NCI-H524 (cell line): Measurements from ENCODE around the gene GBX1.

ENCODE experiments used
- DNase-seq, 2 experiments: peaks; one replicate each; lab custom pipeline; 2025; lab: John Stamatoyannopoulos, UW

GBX1 gene

DNA sequence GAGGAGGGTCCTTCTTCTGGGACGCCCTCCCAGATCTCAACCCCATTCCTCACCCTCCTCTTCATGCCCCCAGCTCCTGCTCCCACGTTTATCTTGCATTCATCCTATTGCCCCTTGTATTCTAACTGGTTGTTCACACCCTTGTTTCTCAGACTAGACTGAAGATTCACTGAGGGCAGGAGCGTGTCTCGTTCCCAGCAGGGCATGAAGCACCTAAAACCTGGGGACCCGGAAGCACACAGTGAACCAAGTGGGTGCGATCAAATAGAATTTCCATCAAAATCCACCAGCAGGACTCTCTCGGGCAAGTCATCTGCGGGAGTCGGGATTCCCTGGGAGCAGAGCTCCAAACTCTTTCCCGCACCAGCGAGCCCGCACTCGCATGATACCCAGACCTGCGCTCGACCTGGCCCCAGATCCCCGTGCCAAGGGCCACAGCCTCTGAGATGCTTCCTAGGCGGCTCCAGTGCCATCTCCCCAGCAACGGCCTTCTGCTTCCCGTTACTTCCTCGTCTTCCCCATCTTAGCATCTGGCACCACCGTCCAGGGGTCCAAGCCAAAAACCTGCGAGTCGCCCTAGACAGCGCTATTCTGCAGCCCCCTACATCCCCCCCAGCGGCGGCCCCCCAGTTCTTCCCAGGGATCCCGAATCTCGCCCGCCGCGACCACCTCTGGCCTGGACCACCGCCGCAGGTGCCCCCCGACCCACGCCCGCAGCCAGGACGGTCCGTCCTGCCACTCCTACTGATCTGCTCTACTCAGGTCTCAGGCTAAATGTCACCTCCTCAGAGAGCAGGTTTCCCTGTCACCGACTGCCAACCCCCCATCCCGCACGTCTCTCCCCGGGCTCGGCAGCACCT lies 6.1 kb upstream of the GBX1 start:
- no peak for DNase-seq

DNA sequence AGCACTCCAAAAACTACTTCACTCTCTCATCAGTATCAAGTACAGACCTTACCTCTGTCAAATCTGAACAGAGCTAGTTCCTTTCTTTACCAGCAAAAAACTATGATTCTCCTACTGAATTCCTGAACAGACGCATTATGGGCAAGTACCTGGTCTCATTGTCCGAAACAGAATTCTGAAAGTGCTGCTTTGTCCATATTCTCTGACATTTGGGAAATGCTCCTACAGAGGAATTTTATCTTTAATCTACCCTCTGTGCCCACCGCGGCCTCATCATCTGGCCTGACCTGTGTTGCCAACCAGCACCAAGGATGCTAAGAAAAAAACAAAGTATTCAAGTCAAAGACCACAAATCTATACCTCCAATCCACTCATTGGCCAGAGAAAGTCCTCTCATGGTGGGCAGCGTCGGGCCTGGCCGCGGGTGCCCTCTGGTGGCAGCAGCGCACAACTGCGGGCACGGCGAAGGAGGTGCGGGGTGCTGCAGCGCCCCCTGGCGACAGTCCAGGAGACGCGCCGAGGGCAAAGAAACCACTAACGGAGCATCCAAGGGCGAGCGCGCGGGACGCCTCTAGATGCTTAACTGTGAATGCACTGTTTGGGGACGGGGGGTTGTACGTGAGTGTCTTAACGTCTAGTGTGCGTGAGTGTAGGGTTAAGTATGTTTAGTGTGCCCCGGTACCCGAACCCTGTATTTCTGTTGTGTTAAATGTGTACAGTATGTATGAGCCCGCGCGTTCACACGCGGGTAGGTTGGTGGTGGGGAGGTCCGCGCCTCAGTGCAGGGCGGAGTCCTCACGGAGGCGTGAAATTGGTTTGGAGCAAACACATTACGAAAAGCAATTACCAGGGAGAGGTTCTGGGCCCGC lies 5.0 kb upstream of the GBX1 start:
- peak; percentile 17 to 59 for DNase-seq

DNA sequence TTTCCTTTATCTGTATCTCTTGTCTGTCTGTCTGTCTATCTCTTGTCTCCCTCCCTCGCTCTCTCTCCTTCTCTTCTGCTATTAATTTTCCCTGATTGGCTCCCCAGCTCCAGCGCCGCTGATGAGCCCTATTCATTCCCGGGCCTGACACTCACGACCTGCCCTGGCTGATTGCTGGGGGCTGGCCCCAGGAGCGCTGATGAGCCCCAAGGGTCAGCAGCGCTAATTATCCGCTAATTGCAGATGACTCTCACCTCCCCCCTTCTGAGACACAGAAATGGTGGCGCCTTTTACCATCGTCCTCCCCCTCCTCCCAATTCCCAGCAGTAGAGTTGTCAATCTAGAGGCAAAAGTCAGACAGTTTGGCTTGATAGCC lies 1.3 kb upstream of the GBX1 start:
- no peak for DNase-seq

DNA sequence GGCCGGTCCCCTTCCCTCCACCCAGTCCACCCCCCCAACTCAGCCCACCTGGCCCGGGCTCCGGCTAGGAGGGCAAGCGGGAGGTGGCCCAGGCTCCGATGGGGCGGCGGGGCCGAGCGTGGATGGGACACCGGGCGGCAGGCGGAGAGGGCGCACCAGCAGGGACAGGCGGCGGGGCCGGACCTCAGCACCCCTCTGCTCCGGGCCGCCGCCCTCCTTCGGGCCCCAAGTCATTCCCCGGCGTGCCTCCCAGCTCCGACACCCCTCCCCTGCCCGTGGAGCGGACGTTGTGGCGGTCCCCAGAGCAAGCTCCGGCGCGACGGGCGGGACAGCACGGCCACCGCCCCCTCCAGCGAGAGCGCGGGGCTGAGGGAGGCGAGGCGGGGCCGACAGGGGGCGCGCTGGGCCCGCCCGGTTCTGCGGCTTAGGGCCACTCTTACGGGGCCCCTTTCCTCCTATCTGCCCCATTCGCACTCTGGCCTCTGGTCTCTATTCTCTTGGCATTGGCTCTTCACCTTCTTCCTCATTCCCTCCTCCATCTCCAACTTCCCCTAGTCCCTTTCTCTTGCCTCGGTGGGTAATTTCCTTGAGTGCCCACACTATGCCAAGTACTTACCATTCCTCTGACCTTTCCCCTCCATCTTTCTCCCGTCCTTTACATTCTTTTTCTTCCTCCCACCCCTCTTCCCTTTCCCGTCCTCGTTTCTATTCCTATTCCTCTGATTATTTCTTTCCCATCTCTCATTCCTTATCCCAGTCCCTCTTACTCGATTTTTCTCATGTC lies 701 bp upstream of the GBX1 start:
- DNase-seq: peak in 1 of 2 experiments; percentile 45

DNA sequence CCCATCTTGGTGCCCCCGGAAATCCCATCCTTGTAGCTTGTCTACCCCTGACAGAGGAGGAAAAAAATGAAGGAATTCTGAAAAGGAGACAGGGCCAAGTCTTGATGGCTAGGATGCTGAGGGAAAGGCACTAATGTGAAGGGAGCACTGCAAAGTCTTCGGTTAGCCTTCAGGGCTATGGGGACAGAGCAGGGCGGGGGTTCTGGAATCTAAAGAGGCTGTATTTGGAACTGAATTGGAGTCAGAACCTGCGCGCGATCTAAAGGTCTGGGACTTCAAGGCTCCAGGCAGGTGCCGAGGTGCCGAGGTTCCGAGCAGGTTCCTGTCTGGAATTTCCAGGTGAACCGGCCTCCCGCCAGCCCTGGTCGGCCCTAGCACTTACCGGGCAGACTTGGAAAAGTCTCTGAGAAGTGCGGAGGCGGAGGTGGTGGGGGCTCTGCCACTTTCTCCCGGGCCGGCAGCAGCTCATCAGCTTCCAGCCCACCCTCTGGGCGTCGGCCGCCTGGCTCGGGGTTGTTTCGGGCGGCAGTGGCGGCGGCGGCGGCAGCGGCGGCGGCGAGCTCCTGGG lies 781 bp downstream of the GBX1 start:
- DNase-seq: no peak

DNA sequence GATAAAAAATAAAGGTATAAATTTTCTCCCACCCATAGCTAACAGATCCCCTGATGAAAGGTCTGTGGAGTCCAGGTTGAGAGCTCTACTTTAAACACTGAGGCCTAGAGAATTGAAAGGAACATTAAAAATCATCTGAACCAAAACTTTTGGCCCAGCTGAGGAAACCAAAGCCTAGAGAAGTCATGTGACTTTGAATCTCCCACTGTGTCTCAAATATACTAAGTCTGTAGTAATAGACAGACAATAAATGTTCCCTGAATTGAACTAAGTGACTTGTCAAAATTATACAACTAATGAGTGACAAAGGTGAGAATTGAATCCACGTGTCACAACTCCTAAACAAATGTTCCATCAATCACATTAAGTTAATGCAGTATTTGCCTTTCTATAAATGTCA lies 5.7 kb downstream of the GBX1 start:
- no peak for DNase-seq

DNA sequence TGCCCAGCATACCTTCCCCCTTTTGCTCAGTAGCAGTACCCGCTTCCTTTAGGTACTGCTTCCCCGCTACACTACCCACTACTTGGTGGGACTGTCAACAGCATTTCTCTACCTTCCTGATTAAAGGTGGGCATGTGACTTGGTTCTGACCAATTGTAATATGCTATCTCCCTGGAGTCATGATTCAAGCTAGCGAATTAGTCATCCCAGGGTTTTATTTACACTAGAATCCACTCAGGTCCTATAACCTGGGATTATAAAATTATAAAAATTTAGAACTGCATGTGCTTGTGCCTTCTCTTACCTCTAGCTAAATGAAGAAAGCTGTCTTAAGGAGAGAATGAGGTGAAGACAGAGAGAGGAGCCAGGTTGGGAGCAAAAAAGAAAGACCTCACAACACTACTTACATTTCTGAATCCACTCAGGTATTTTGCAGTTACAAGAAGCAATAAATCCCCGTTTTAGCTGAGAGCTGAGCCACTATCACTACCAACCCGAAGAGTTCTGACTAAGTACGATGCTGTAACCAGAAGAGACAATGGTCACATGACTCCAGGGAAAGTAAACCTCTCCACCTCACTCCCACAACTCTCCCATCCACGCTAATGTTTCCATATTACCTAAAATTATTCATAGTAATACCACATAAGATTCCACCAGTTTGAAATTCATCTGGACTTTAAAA lies 9.7 kb downstream of the GBX1 start:
- DNase-seq: no peak

DNA sequence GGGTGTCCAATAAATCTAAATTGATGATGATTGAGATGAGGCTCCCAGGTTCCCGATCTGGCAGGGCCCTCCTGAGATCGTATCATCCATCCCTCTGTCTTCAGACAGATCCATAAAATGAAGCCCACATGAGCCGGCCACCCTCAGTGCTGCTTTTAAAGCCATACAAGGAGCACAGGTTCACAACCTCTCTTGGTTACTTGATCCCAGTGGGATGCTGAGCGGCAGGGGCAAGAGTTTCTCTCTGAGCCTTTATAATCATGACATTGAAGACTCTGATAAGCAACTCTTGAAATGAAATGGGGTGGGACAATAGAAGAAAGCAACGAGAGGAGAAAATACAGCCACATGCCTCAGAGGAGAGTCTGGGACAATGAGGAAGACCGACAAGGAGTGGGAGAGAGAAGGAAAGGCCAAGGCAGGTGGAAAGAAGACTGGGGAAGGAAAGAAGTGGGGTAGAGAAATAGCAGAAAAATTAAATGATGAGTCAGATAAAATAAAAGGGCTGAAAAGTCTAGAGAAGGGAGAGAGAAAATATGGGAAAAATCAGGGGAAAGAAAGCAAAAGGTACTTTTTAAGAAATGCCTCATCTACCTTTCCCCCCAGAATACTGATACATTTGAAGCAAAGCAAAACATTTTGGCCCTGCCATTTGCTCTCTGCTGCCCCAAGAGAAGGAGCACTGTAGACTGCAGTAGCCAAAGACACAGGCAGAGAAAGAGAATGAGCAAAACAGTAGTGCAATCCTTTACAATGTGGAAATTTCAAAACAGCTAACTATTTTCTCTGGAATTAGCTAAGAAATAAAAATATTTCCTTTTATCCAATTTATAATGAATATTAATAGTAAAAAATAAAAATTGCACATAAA lies 14.6 kb downstream of the GBX1 start:
- DNase-seq: no peak

DNA sequence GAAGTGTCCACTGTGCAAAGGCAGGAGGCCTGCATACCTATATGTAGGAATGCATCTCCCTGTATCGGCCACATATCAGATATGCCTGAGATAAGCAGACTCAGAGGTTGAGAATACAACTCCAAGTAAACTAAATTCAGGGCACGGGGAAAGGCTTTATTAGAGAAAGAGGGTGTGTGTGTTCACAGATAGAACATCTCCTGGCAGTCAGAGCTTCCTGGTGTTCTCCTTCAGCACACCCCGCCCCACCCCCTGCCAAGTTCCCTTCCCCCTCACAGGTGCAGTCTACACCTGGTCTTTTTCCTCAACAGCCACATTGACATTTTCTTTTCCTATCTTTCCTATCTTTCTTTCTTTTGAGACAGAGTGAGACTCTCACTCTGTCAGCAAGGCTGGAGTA lies 17.1 kb downstream of the GBX1 start:
- DNase-seq: no peak

DNA sequence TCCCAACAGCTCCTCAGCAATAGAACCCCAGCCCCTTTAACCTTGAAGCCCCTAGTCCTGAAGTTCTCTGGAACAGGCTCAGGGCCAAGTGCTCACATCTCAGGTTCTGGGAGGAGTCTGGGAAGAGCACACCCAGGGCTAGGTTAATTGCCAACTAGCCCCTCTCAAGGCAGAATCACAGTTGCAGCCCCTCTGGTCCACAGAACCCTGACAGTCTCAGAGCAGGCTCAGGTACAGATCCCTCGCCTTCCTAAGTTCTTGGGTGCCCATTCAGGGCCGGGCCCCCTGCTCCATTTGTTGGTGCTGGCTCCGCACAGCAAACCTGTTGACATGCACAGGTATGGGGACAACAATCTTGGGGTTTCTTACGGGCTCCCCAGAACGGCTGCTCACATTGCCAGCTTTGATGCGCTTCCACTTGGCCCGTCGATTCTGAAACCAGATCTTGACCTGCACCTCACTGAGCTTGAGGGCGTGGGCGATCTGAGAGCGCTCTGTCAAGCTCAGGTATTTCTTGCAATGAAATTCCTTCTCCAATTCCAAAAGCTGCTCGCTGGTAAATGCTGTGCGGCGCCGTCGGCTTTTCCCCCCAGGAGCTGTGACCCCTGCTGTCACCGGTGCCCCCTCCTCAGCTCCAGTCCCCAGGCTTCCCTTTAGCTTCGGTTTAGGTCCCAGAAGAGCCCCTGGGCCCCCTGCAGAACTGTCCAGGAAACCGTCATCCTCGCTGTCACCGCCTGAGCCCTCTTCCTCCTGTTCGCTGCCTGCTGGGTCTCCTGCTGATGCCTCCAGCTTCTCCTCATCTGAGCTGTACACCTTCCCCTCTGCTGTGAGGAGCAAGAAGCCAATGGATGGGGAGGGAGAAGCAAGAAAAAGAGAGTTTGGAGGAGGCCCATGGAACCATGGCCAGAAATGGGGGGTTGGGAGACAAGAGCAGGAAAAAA lies 18.9 kb downstream of the GBX1 start:
- DNase-seq: no peak

DNA sequence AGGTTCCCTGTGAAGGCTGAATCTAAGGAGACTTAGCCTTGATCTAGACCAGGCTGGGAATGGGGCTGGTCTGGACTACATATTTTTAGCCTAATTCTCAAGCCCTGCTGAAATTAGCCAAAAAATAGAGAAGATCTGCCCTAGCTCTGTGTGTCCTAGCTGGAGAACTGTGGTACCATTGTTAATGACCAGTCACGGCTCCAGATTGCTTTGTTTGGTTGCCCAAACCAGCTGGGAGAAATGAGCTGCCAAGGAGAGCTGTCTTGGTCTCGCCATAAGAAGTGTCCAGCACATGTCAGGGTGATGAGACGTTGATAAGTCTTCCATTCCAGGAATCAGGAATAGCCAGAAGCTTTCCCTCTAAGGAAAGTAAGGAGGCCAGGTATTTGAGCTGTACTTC lies 20.7 kb downstream of the GBX1 start:
- no peak for DNase-seq

DNA sequence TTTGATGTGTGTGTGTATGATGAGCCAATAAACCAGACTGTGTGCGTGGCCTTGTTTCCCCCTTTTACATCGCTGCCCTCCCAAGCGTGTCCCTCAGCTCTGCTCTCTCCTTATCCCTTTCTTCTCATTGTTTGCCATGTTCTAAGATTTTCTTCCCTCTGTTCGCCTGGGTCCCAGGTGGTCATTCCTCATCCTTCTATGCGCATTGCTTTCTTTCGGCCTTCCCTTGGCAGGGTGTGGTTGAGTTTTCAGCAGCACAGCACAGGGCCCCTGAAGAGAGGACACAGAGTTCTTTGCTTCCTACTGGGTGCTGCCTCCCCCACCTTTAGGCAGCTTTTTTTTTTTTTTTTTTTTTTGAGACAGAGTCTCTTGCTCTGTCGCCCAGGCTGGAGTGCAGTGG lies 23.1 kb downstream of the GBX1 start:
- DNase-seq: no peak

DNA sequence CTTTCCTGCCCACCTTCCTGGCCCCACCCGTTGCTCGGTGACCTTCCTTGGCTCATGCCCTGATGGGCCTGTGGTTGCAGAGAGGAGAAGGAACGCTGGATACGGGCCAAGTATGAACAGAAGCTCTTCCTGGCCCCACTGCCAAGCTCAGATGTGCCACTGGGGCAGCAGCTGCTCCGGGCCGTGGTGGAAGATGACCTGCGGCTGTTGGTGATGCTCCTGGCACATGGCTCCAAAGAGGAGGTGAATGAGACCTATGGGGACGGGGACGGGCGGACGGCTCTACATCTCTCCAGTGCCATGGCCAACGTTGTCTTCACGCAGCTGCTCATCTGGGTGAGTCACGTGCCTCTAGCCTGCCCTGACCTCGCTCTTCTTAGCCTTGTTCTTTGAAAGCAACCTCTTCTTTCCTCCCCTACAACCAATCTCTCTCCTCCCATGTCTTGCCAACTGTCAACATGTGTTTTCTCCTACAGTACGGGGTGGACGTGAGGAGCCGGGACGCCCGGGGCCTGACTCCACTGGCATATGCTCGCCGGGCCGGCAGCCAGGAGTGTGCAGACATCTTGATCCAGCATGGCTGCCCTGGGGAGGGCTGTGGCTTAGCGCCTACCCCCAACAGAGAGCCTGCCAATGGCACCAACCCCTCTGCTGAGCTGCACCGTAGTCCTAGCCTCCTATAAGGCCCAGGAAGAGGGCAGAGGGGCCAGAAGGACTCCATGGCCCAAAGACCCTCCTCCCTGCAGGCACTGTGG lies 24.1 kb downstream of the GBX1 start:
- no peak for DNase-seq

DNA sequence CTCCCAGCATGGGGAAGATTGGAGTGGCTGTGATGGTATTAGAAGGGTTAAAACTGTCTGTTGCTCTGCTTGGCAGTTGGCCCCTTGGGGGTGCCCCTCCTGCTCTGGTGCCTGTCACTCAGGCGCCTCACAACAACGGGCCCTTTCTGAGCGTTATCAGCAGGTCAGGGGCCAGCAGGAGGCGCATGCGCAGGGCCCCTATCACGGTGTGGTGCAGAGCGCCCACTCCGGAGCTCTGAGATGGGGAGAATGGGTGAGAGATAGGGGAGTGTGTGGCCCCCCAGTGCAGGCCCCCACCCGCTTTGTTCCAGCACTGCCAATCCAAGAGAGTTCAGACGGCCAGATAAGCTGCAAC lies 24.8 kb downstream of the GBX1 start:
- no peak for DNase-seq

DNA sequence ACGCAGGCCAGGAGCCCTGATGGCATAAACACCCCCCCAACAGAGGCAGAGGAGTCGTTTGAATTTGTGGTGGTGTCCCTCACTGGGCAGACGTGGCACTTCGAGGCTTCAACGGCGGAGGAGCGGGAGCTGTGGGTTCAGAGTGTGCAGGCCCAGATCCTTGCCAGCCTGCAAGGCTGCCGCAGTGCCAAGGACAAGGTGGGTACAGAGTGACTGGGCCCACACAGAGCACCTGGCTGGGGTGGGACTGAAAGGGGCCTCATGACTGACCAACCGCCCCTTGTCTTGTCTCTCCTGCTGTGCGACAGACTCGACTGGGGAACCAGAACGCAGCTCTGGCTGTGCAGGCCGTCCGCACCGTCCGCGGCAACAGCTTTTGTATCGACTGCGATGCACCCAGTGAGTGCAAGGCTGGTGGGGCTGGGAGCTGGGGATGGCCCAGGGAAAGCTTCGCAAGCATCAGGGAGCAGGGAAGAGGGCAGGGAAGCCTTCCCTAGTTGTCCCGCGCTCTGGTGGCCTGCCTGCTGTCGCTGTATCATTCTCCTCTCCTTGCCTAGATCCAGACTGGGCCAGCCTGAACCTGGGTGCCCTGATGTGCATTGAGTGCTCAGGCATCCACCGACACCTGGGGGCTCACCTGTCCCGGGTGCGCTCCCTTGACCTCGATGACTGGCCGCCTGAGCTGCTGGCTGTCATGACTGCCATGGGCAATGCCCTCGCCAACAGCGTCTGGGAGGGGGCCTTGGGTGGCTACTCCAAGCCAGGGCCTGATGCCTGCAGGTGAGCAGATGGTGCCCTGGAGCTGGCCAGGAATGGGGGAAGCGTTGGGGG lies 25.4 kb downstream of the GBX1 start:
- DNase-seq: no peak

DNA sequence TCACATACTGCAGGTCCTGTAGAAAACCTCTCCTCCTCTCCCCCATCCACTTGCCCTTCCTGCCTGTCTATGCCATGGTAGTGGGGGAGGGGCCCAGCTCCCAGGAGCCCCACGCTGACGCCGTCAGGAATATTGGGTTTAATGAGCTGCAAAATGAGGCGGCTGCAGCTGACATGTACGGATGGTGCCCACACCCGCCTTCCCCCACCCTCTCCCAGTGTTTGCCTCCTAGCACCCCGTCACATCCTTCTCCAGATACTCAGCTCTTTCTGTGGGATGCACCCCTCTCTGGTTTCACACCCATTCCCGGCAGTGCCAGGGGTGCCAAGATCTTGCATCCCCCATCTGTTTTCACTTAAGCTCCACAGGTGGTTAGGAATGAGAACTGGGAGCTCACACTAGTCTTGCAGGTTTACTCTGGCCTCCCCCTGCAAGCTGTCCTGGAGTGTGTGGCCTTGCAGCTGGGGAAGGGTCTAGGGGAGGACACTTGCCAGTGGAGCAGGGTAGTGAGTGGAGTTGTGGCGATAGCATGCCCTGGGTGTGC lies 26.1 kb downstream of the GBX1 start:
- DNase-seq: no peak

DNA sequence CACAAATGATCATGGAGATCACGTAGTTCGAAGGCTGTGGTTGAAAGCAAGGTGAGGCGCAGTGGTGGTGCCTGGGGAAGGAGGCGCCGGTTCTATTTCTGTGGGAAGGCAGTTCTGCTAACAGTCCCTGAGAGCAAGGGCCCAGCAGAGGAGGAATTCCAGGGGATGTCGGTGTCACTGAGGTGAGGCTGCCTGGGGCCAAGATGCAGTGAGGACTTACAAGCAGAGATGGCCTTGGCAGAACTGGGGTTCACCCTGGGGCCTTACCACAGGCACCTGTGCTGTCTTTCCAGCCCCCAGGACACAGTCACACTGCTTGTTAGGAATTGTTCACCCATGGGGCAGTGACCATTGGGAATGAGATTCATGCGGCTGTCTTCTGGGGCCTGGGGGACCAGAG lies 26.7 kb downstream of the GBX1 start:
- DNase-seq: no peak

DNA sequence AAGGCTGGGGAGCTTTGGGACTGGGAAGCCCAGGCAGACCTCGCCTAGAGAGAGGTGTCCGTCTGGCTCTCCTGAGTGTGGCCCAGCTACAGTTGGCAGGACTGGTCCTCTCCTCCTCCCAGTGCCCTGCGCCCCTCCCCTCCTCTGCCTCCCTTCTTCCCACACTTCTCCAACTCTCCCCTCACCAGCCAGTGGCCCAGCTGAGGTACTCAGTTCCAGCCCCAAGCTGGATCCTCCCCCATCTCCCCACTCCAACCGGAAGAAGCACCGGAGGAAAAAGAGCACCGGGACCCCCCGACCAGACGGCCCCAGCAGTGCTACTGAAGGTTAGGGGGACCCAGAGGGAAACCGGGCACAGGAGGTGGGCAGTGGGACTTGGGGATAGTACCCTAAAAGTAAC lies 27.7 kb downstream of the GBX1 start:
- DNase-seq: no peak
